ENCODE measurements around the gene NFIC. TPM values are rescaled to one million over a fixed set of nuclear protein-coding genes. Genes with fewer than 3 reads are reported as not detected.
"Not testable (repeated sequence)": the region's sequence is repeated elsewhere in the genome, so short reads cannot be mapped to it uniquely, and the experiment has no call there.

The NFIC gene
- total RNA-seq, 1 donor from 2014 or later: 194 TPM

GRCh38 chr19:3441986-3442329, 75.6 kb downstream of the NFIC start:
- H3K36me3 ChIP-seq: peaks cover 40 to 67% of the 10 kb centered on the region in 2 donors
- peak overlapping the region; percentile 60 to 71 for H3K27ac ChIP-seq
- H3K27me3 ChIP-seq: no peaks in the 10 kb centered on the region
- H3K9me3 ChIP-seq: no peaks in the 10 kb centered on the region
- DNase-seq (ENCODE audit: low spot score in 2 of 2): no peak
- H3K4me3 ChIP-seq: no peak overlapping the region
- intact Hi-C loops (cut with DNase I): no loop called here
- TF ChIP-seq CTCF (IDR thresholded peaks at IDR 0.05): no peak
- H3K4me1 ChIP-seq: peaks cover 0 to 21% of the 10 kb centered on the region in 2 donors

- Histone ChIP-seq H3K4me3 (no peak overlapping the region), H3K4me1 (peaks cover 0 to 21% of the 10 kb centered on the region in 2 donors), H3K9me3 (no peaks in the 10 kb centered on the region), H3K27ac (peak overlapping the region; percentile 60 to 71), H3K27me3 (no peaks in the 10 kb centered on the region), H3K36me3 (peaks cover 35 to 66% of the 10 kb centered on the region in 2 donors)
- TF ChIP-seq CTCF (IDR thresholded peaks at IDR 0.05): no peak
- intact Hi-C loops (cut with DNase I): no loop called here
- no peak for DNase-seq (ENCODE audit: low spot score in 2 of 2)
These were observed 76.2 kb downstream of the NFIC start for GRCh38 chr19:3442487-3443071.

GRCh38 chr19:3443840-3444694, 77.7 kb downstream of the NFIC start:
- H3K4me3 ChIP-seq: peak overlapping the region in 1 of 2 donors; percentile 22
- no peaks in the 10 kb centered on the region for H3K27me3 ChIP-seq
- peaks cover 36 to 65% of the 10 kb centered on the region in 2 donors for H3K36me3 ChIP-seq
- intact Hi-C loops (cut with DNase I): no loop called here
- H3K27ac ChIP-seq: peak overlapping the region; percentile 9 to 56
- peaks cover 0 to 21% of the 10 kb centered on the region in 2 donors for H3K4me1 ChIP-seq
- no peak for TF ChIP-seq CTCF (IDR thresholded peaks at IDR 0.05)
- no peak for DNase-seq (ENCODE audit: low spot score in 2 of 2)
- H3K9me3 ChIP-seq: no peaks in the 10 kb centered on the region

GRCh38 chr19:3444695-3445234, 78.4 kb downstream of the NFIC start:
- H3K4me1 ChIP-seq: peaks cover 0 to 21% of the 10 kb centered on the region in 2 donors

GRCh38 chr19:3446657-3447056, 80.3 kb downstream of the NFIC start:
- H3K9me3 ChIP-seq; intact Hi-C loops (cut with DNase I); H3K27me3 ChIP-seq; DNase-seq (ENCODE audit: low spot score in 2 of 2); H3K4me3 ChIP-seq: not testable (repeated sequence)
- peaks cover 0 to 28% of the 10 kb centered on the region in 2 donors for H3K4me1 ChIP-seq
- peak overlapping the region in 1 of 2 donors; percentile 30 for H3K27ac ChIP-seq
- peaks cover 38 to 69% of the 10 kb centered on the region in 2 donors for H3K36me3 ChIP-seq

More at GRCh38 chr19:3444695-3445234, 78.4 kb downstream of the NFIC start:
- DNase-seq (ENCODE audit: low spot score in 2 of 2): no peak
- intact Hi-C loops (cut with DNase I): no loop called here
- H3K4me3 ChIP-seq: peak overlapping the region in 1 of 2 donors; percentile 22
- peaks cover 43 to 72% of the 10 kb centered on the region in 2 donors for H3K36me3 ChIP-seq
- no peaks in the 10 kb centered on the region for H3K27me3 ChIP-seq
- no peak overlapping the region for H3K27ac ChIP-seq
- no peaks in the 10 kb centered on the region for H3K9me3 ChIP-seq
- TF ChIP-seq CTCF (IDR thresholded peaks at IDR 0.05): no peak

Measured in ascending aorta (tissue), 2 donors.